ENCODE data around the gene CCDC80. TPM values are rescaled to one million over a fixed set of nuclear protein-coding genes. Genes with fewer than 3 reads are reported as not detected.

CCDC80 gene
- total RNA-seq, 2 experiments from 2014 or later: 0.59 to 0.63 TPM

DNA sequence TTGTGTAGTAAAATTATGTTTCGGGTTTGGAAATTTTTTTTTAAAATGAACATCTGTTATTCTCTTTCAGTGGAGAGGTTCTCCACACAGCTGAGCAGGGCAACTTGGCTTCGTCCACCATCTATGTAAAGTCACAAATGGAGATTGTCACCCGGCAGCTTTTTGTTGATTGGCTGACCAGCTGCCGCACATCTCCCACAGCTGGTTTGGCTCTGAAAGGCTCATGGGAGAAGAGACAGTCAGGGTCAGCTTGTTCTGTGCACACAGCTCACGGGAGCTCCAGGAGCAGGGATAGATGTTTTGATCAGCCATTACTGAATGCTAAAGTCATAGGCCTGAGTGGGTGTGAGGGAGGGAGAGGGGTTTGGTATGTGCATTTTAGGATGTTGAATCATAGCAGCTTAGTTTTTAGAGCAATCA lies 12.9 kb upstream of the CCDC80 start:
- Histone ChIP-seq H2AFZ (ENCODE audit: low read length) (no peak overlapping the region), H4K20me1 (ENCODE audit: insufficient read depth, low read length) (no peaks in the 10 kb centered on the region), H3K4me1 (ENCODE audit: insufficient read depth, low read length, poor library complexity, severe bottlenecking) (no peaks in the 10 kb centered on the region), H3K4me3 (ENCODE audit: low read depth, low read length, poor library complexity, severe bottlenecking) (no peak overlapping the region), H3K79me2 (ENCODE audit: insufficient read depth, low read depth, low read length) (no peaks in the 10 kb centered on the region), H3K9me3 (ENCODE audit: low read length) (no peaks in the 10 kb centered on the region), H3K4me2 (ENCODE audit: low read length) (no peak overlapping the region), H3K27ac (ENCODE audit: low read depth, low read length, poor library complexity, severe bottlenecking) (no peak overlapping the region), H3K36me3 (ENCODE audit: insufficient read depth, low read length) (no peaks in the 10 kb centered on the region), H3K9me2 (ENCODE audit: insufficient read depth, low read length) (no peaks in the 10 kb centered on the region; the same call in 1 of the 2 replicates)
- POLR2A ChIA-PET: no interaction called here
- no peak for DNase-seq (ENCODE audit: low spot score)
- intact Hi-C loops (cut with micrococcal nuclease; ENCODE audit: unreplicated experiment): no loop called here
- no TSS peak for BruUV-seq (replicated peaks)
- TF ChIP-seq, protein P1, sequence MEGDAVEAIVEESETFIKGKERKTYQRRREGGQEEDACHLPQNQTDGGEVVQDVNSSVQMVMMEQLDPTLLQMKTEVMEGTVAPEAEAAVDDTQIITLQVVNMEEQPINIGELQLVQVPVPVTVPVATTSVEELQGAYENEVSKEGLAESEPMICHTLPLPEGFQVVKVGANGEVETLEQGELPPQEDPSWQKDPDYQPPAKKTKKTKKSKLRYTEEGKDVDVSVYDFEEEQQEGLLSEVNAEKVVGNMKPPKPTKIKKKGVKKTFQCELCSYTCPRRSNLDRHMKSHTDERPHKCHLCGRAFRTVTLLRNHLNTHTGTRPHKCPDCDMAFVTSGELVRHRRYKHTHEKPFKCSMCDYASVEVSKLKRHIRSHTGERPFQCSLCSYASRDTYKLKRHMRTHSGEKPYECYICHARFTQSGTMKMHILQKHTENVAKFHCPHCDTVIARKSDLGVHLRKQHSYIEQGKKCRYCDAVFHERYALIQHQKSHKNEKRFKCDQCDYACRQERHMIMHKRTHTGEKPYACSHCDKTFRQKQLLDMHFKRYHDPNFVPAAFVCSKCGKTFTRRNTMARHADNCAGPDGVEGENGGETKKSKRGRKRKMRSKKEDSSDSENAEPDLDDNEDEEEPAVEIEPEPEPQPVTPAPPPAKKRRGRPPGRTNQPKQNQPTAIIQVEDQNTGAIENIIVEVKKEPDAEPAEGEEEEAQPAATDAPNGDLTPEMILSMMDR (conservative IDR thresholded peaks at IDR 0.05; ENCODE audit: low read length): no peak
- TF ChIP-seq EZH2phosphoT487 (IDR thresholded peaks at IDR 0.05; ENCODE audit: borderline replicate concordance, low read depth, low read length): no peak
- CTCF ChIA-PET (ENCODE audit: unreplicated experiment): interaction anchor here (0.5 kb wide), 1 partner anchor 11 kb away, joined by 4 read pairs; no protein-coding TSS in a partner anchor

DNA sequence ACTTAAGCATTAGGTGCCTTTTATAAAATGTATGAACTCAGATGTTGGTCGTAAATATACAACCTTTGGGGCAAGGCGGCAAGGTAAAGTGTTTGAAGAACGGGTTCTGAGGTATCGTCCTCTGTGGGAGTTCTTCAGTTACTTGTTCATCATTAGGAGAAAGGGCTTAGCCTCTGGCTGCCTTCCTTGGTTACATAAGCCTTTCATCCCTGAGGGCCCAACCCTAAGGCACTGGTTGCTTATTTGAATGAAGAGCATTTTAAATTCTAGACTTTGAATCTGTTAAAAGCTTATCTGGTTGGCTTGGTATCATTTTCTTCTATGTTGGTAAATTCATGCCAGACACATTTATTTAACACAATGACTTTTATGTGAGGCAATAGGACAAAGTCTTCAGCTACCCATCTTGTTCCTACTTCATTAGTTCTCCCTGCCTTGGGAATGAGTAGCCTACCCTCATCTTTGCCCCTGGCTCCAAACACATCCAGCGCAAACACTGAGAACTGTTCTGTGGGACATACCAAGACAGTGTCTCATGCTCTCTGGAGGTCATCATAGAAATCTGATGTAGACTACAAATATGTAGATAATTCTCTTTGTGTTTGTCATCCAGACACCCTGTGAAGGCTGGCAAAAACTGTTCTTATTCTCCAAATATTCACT lies 12.4 kb upstream of the CCDC80 start:
- H3K27ac ChIP-seq (ENCODE audit: low read depth, low read length, poor library complexity, severe bottlenecking): no peak overlapping the region
- H2AFZ ChIP-seq (ENCODE audit: low read length): no peak overlapping the region
- no peak for DNase-seq (ENCODE audit: low spot score)
- BruUV-seq (replicated peaks): no TSS peak
- H4K20me1 ChIP-seq (ENCODE audit: insufficient read depth, low read length): no peaks in the 10 kb centered on the region
- intact Hi-C loops (cut with micrococcal nuclease; ENCODE audit: unreplicated experiment): no loop called here
- no peaks in the 10 kb centered on the region for H3K36me3 ChIP-seq (ENCODE audit: insufficient read depth, low read length)
- CTCF ChIA-PET (ENCODE audit: unreplicated experiment): interaction anchor here (0.5 kb wide), 1 partner anchor 10 kb away, joined by 4 read pairs; no protein-coding TSS in a partner anchor
- POLR2A ChIA-PET: interaction anchor here (0.7 kb wide), 1 partner anchor 379 kb away, joined by 3 read pairs; no protein-coding TSS in a partner anchor
- no peak for TF ChIP-seq EZH2phosphoT487 (IDR thresholded peaks at IDR 0.05; ENCODE audit: borderline replicate concordance, low read depth, low read length)
- TF ChIP-seq, protein P1 (conservative IDR thresholded peaks at IDR 0.05; ENCODE audit: low read length): no peak
- no peak overlapping the region for H3K4me3 ChIP-seq (ENCODE audit: low read depth, low read length, poor library complexity, severe bottlenecking)
- no peaks in the 10 kb centered on the region for H3K4me1 ChIP-seq (ENCODE audit: insufficient read depth, low read length, poor library complexity, severe bottlenecking)
- no peaks in the 10 kb centered on the region for H3K79me2 ChIP-seq (ENCODE audit: insufficient read depth, low read depth, low read length)
- no peak overlapping the region for H3K4me2 ChIP-seq (ENCODE audit: low read length)
- no peaks in the 10 kb centered on the region for H3K9me3 ChIP-seq (ENCODE audit: low read length)
- no peaks in the 10 kb centered on the region; the same call in 1 of the 2 replicates for H3K9me2 ChIP-seq (ENCODE audit: insufficient read depth, low read length)

DNA sequence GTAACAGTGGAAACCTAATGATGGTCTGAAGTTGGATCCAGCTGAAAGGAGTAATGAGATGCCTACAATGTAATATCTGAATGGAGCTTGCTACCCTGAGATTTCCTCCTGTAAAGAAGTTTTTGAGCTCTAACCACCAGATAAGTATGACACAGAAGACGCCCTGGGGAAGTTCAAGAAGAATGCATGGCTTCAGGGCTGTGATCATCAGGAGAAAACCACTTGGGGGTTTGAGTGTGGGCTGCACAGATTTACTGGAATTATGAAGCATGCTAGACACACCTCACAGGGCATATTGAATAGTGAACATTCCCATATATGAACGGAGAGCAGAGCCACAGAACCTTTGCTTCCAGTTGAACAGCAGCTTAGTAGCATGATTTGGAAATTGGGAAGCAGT lies 10.6 kb upstream of the CCDC80 start:
- no TSS peak for BruUV-seq (replicated peaks)
- TF ChIP-seq, protein P1 (conservative IDR thresholded peaks at IDR 0.05; ENCODE audit: low read length): no peak
- no peak for TF ChIP-seq EZH2phosphoT487 (IDR thresholded peaks at IDR 0.05; ENCODE audit: borderline replicate concordance, low read depth, low read length)

More for the DNA sequence above, 10.6 kb upstream of the CCDC80 start:
- Histone ChIP-seq H4K20me1 (ENCODE audit: insufficient read depth, low read length) (no peaks in the 10 kb centered on the region), H3K9me3 (ENCODE audit: low read length) (no peaks in the 10 kb centered on the region), H3K79me2 (ENCODE audit: insufficient read depth, low read depth, low read length) (no peaks in the 10 kb centered on the region), H2AFZ (ENCODE audit: low read length) (no peak overlapping the region), H3K4me1 (ENCODE audit: insufficient read depth, low read length, poor library complexity, severe bottlenecking) (no peaks in the 10 kb centered on the region), H3K4me2 (ENCODE audit: low read length) (no peak overlapping the region), H3K36me3 (ENCODE audit: insufficient read depth, low read length) (no peaks in the 10 kb centered on the region), H3K9me2 (ENCODE audit: insufficient read depth, low read length) (no peaks in the 10 kb centered on the region; the same call in 1 of the 2 replicates), H3K27ac (ENCODE audit: low read depth, low read length, poor library complexity, severe bottlenecking) (no peak overlapping the region), H3K4me3 (ENCODE audit: low read depth, low read length, poor library complexity, severe bottlenecking) (no peak overlapping the region)
- ChIA-PET POLR2A (interaction anchor here (0.7 to 0.8 kb wide), 2 partner anchors 12 to 98 kb away, joined by 3 read pairs; no protein-coding TSS in a partner anchor), CTCF (ENCODE audit: unreplicated experiment) (interaction anchor here (1.5 kb wide), 1 partner anchor 19 kb away, joined by 3 read pairs; no protein-coding TSS in a partner anchor)
- DNase-seq (ENCODE audit: low spot score): no peak
- intact Hi-C loops (cut with micrococcal nuclease; ENCODE audit: unreplicated experiment): no loop called here

Data from OCI-LY7 (cell line).